GM19372 (cell line): Measurements from ENCODE around the gene NAALADL2.

Source experiments
- ATAC-seq: cut with Tn5 transposase; IDR thresholded peaks from one replicate; pipeline ENCODE4 v1.9.1; 2021; ENCODE audit warnings: mild to moderate bottlenecking, low read depth, moderate library complexity; ENCODE audit not compliant: unreplicated experiment

NAALADL2 gene

DNA sequence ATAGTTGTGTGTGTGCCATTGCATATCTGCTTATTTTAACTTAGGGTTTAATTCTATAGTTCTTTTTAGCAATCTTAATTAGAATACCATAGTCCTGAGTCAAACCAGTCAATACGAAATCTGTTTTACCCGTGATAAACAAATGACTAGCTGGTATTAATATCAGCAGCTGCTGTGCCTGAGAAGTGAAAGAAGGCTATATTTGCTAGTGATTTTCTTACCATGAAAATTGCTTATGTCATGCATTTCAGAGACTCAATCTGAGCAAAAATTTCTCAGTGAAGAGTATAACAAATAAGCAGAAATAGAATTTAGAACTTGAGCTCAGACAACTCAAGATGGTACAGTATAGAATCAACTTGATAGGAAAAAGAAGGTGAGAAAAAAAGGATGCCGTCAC lies 820.4 kb downstream of the NAALADL2 start:
- ATAC-seq: no peak

DNA sequence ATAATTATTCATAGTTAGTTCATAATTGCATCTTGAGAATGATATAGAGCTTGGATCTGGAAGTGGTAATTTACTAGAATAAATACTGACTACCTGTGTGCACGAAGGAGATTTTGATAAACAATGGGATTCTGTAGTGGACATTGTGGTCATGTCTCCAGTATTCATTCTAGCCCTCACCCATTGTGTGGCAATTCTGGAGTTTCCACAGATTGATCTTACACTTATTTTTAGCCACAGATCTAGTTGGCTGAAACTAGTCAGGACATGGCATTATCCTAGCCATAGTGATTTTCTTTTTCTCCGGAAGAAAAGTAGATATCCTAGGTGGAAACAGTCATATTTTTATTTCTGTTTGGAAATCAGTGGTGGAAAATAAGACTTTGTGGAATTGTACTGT lies 833.1 kb downstream of the NAALADL2 start:
- no peak for ATAC-seq

DNA sequence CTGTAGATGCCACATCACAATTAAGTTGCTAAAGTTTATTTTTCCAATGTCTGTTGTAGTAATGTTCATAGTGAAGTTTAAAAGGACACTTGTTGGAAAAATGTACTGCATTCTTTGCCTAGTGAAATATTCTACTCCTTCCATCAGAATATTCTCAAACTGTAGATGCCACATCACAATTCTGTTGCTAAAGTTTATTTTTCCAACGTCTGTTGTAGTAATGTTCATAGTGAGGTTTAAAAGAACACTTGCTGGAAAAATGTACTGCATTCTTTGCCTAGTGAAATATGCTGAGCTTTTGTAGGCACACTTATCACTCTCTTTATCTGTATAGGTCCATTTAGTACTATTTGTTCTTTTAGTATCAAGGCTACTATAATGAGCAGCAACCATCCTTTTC lies 836.1 kb downstream of the NAALADL2 start:
- no peak for ATAC-seq

GRCh38 chr3:175702956-175703355 lies 843.8 kb downstream of the NAALADL2 start:
- ATAC-seq: no peak

- no peak for ATAC-seq
Measured at GRCh38 chr3:175704366-175705055, 845.4 kb downstream of the NAALADL2 start.

GRCh38 chr3:175713268-175713667 lies 854.1 kb downstream of the NAALADL2 start:
- ATAC-seq: no peak

- no peak for ATAC-seq
Measured at GRCh38 chr3:175716446-175716845, 857.3 kb downstream of the NAALADL2 start.

DNA sequence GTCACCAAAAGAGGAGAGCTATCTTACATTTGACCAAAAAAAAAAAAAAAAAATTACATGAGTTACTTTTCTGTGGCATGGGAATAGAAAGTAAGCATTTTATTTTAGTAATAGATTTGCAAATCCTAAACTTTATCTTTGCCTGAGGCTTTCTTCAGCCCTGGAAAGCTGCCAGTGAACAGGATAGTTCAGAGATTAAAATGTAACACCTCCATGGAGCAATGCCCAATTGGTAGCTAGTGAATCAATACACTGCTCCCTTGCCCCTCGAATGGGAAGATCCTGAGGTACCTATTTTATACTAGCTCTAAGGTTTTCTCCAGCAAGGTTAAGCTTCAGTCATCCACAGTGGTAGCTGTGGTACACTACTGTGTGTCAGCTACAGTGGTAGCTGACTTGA lies 867.1 kb downstream of the NAALADL2 start:
- ATAC-seq: no peak

DNA sequence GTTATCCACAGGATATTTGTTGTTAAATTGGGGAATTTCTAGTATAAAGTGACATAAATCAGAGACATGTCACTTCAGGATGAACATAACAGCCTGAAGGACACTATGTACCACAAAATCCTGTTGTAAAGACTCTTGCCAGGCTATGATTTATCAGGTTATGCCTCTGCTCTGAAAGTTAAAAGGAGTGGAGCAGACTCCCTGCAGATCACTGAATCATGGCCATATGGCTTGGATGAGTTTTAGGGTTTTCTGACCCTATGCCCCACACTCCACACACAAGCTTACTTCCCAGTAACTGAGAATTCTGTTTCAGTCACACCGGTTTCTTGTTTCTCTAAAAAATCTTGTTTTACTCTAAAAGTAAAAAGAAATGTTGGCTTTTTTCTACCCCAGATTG lies 869.4 kb downstream of the NAALADL2 start:
- ATAC-seq: no peak

DNA sequence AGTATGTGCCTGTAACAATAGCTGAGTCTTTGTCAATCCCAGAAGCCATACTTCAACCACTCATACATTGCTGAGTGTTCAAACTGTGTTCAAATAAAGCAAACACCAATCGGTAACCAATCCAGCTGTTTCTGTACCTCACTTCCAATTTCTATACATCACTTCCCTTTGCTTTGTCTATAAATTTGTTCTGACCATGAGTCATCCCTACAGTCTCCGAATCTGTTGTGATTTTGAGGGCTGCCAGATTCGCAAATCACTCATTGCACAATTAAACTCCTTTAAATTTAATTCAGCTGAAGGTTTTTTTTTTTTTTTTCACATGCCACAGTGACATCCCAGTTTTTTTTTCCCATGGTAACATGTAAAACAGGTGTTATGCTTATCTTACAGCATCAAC lies 870.3 kb downstream of the NAALADL2 start:
- ATAC-seq: no peak

GRCh38 chr3:175731543-175731942 lies 872.4 kb downstream of the NAALADL2 start:
- no peak for ATAC-seq

DNA sequence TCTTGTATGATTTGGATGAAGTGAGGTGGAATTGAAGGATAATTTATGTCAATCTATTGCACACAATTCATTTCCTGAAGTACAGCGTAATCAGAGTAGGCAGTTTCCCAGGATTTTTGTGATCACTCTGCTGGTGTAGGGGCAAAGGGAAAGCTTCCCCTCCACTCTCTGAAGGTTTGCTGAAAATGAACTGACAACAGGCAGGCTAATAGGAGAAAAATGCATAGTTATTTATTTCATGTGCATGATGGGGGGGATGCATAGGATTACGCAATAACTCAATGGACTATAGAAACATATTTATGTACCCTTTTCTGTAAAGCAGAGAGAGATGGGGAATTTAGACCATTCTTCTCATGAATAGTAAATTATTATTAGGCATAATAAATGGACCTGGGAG lies 872.9 kb downstream of the NAALADL2 start:
- ATAC-seq: no peak

DNA sequence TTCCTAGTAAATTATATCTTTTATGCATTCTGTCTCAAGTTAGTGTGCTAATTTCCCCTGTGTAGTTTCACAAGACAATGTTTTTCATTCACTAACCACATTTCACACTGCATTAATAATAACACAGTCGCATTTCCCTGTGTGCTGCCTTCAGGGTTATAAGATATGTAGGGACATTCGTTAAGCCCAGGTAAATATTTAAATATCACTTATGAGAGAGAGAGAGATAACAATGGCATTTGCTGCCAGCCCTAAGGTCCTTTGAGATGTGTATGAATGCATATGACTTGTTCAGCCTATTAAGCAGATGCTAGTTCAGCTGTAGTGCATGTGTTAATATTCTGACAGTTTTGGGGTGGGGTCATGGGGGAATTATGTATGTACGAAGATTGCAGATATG lies 876.7 kb downstream of the NAALADL2 start:
- ATAC-seq: no peak

- no peak for ATAC-seq
Measured at GRCh38 chr3:175737646-175738572, 878.8 kb downstream of the NAALADL2 start.

GRCh38 chr3:175741951-175742350 lies 882.8 kb downstream of the NAALADL2 start:
- no peak for ATAC-seq

- no peak for ATAC-seq
Measured at GRCh38 chr3:175743733-175744400, 884.7 kb downstream of the NAALADL2 start.

DNA sequence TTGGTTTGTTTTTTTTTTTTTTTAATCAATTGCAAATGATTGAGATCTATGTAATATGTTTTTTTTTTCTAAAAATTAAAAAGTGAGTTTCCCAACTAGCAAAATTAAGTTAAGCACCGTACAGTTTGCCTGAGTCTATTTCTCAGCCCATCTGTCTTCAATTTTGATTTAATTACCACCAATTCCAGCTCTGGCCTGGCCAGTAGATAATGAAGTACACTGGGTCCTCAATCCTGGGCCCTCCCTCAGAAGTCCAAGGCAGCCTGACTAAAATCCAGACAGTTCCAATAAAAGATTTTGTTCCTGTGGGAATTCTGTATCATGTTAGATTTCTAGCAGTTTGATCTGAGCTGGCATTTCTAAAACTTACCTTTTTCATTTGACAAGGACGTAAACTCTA lies 887.2 kb downstream of the NAALADL2 start:
- ATAC-seq: no peak

DNA sequence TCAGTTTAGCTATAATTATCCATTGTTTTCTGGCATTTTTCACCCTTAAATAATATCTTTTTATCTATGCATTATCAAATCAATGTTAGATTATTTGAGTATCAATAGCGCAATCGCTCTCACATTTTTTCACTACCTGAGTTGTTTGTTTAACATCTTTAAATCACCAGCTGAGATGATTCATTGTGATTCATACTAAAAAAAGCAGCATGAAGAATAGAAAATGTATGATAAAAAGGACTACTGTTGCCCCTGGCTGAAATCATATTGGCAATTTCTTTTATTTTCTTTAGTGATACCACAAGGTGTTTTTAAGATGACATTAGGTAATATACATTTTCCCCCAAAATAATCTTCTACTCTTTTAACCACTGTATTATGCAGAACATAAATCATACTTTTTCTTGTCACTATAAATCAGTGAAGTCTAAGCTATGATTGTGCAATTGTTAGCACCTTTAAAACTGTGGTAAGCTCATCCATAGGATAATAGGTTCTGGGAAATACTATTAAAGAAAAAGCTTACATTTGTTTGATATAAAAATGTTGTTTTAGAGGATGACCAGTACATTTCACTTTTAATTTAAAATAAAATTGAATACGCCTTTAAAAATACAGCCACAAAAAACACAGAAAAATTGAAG lies 889.1 kb downstream of the NAALADL2 start:
- ATAC-seq: no peak

DNA sequence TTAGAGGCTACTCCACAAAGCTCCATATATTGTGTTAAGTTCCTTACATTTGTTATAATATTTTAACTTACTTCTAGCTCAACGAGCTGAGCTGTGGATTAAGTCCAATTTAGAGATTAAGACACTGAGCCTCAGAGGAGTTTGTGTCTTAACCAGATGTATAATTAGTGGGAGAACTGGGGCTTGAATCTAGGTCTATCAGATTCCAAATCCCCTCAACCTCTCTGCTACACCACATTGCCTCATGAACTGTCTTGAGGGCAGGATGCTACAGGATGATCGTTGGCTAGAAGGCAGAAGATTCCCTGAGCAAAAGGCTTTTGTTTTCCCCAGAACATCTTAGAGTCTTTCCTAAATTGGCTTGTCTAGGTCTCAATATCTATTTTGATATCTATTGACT lies 890.8 kb downstream of the NAALADL2 start:
- no peak for ATAC-seq

DNA sequence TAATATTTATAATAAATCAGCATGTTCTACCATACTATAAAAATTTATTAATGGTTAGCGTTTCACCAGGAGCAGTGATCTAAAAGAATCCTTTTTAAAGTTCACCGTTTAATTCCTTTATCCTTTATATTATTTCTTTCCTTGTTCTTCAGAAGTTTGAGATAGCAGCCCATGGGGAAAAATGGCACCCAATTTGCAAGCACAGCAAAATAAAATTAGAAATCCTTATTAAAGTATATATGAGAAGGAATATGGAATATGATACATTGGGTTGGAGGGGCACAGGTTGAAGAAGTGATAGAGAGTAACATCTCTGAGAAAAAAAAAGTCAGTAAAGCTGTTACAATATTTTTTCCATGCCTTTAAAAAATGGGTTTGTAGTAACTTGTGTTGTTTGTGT lies 892.0 kb downstream of the NAALADL2 start:
- no peak for ATAC-seq

GRCh38 chr3:175763948-175764347 lies 904.8 kb downstream of the NAALADL2 start:
- ATAC-seq: no peak
